Suppressor macrophage (primary cell): ENCODE results near the gene IL1R1.

ENCODE experiments used
- DNase-seq, 4 experiments: peaks; one replicate each; pipeline ENCODE4 v3.0.0-alpha.2; 2020 to 2022

IL1R1 gene

DNA sequence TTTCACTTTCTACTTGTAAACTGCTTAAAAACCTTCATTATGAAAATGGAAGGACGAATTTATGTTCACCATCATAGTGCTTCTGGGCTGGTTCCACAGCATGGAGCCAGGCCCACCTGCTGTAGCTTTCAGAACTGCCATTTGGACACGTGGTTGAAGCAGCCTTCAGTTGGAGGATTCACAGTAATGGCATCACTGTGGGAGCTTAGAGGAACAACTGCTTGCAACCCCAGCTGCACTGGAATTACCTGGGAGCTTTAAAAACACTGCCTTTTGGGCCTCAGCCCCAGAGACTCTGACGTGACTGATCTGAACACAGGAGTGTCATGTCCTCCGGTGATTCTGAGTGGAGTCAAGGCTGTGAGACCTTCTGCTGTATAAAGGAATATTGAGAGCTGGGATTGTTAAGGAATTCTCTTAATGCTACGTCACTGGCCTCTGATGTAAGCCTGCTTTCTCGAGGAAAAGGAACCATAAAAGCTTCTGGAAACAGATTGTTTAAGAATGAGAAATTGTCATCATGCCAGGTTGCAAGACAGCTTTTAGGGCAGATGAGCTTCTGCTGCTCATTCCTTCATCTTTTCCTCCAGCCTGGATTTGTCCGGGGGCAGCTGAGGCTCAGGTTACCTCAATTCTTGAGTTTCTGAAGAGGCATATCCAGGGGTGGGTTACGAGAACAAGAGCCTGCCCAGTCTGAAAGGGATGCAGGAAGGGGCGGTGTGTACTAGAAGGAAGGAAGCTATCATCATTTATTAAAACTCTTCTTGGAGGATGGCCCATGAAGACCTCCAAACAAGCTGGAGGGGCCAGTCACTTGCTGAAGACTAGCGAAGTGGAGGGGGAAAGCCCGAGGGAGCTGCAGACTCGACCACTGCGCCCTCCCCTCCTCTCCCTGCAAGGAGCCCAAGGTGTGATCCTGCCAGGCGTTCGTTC lies 1.3 kb upstream of the IL1R1 start:
- peak in 1 of 4 experiments; percentile 45 for DNase-seq

DNA sequence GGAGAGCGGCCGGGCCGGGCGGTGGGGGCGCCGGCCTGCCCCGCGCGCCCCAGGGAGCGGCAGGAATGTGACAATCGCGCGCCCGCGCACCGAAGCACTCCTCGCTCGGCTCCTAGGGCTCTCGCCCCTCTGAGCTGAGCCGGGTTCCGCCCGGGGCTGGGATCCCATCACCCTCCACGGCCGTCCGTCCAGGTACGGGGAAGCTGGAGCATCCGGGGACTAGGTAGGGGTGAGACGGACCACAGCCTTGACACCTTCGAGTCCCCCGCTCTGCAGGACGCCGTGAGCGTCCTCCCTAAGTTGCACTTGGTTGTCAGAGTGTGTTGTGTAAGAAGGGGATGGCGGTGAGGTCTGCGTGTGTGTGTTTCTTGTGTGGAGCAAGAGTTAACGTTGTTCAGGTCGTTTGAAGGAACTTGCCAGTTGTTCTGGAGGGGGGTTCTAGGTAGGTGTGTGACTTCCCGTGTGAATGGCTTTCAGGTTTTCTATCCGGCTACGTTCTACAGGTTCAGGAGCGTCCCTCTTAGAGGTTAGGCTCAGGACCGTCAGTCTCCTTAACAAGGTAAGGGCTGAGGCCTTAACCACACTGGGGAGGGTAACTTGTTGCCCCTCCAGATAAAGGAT lies 393 bp downstream of the IL1R1 start:
- DNase-seq: peak in 2 of 4 experiments; percentile 34 to 36

DNA sequence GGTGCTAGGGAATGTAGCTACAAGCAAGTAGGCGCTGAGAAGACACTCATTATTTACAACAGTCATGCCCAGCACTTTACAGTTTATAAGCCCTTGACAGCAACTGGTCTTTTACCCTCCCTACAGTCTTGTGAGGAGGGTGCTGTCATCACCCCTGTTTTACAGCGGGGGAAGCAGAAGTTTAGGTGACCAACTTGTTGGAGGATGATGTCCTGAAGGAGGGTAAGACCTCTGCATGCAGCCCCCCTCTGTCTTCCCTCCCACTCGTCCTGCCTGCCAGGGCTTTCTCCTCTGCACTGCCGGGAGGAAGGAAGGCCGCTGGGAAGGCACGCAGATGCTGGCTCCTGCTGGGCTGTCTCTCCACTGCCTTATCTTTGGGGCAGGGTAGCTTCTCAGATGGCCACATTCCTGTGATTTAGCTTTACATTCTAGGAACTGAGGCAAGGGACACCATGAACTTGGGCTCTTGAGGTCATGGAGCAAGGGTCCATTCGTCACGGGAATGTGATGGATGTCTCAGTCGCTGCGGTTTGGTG lies 972 bp downstream of the IL1R1 start:
- DNase-seq: no peak

DNA sequence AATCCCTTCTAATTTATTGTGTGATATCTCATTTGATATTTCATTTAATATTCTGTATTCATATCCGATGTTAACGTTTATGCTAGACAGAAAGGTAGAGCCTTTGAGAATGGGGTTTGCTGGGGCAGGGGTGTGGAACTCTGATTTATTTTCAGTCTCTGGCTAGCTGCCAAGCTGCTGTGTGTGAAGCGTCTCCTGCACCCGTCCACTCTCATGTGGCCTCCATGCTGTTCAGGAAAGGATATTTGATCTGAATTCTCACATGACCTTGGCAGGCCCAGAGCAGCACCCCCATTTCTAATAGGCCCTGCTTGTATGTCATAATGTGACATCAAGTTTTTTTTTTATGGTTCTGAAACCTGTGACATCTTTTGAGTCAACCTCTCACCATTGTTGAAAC lies 1.6 kb downstream of the IL1R1 start:
- DNase-seq: no peak

DNA sequence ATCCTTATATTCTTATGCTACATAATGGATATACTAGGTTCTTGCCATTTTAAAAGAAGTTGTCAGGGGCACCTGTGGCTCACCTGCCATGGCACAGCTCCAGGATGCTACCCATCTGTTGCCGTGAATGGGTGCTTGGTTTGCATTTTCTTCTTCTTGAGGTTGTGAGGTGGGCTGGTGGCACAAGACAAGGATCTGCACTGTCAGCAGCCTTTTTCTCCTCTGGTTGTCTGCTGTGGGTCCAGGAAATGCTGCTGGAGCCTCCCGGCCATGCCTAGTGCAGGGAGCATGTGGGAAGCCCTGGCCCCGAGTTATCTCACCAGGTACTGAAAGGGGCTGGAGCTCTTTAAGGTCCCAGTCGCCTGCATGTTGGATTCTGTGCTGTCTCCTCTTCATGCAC lies 2.6 kb downstream of the IL1R1 start:
- no peak for DNase-seq

DNA sequence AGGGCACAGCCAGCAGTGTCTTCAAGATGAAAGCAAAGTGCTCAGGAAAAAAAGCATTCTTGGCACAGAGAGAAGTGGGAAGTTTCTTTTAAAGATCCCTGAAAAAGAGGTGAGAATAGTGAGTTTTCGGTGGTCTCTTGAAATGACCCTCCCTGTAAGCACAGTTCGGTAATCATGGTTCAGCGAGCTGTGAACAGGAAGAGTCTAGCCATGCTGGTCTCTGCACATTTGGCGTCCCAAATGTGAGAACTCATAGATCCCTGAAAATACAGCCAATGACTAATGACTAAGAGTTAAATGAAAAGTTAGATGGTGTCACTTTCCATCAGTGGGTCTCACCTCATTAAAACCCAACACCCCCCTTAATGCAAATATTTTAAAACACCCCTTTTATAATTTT lies 3.4 kb downstream of the IL1R1 start:
- no peak for DNase-seq

DNA sequence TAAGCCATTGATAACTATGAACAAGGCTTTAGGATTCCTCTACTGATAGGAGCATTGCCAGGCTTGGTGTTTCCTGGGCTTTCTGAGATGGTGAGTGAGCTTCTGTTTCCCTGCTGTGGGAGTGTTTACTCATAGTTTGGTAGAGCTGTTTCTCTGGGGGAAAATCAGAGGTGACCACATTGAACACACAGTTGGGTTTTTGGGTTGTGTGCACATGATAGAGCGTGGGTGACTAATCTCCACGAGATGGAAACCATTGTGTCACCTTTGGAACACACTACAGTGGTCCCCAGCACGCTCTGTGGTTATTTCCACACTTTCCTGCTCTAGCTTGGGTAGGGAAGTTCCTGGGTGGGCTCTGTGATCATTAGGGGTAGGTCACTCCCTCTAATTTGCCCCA lies 5.4 kb downstream of the IL1R1 start:
- peak in 3 of 4 experiments; percentile 29 to 53 (median 29) for DNase-seq

DNA sequence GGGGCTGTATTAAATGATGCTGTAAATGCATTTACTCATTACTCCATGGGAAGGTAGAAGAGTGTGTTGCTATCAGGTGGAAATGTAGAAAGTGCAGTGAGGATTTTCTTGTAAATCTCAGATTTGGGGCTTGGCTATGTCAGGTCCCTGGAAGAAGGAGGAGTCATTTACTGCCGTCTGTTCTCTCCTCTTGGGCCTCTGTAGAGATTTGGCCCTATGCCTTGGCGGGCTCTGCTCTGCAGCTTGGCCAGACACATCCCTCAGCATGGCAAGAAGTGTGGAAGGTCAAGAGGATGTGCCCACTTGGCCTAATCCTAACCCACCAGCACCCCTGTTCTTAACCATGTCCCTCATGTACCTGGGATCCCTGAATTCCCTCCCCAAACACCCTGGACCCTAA lies 6.7 kb downstream of the IL1R1 start:
- DNase-seq: no peak

DNA sequence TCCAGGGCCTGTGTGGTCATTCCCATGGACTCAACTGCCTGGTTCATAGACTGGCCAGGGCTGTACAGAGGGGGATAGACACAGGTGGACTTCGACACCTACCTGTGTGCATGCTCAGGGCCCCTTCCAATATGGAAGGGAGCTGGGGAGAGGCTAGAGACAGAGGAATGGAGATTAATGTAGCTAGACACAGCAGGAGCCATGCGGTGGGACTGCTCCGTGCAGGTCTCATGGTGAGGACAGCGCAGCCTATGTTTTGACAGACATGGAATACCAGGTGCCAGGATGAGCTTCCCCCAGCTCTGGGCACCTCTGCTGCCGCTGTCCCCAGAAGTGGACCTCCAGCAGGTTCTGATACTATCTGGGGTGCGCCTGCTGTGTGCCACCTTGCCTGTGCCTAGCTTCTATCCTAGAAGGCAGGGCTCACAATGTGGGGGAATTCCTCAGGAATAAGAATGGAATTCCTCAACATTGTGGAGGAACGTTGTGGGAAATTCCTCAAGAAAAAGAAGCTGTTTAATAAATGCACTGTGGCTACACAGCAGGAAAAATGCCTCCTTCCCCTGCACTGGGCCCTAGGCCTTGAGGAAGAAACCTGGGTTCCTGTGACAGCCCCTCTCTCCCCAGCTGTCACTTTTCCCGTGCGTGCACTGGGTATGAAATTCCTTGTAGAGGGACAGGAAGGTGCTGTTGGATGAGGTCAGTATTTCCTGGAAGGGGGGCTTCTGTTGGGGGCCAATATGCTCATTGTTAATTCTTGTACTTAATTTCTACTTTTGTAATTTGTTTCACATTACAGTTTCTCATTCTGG lies 7.3 kb downstream of the IL1R1 start:
- no peak for DNase-seq

DNA sequence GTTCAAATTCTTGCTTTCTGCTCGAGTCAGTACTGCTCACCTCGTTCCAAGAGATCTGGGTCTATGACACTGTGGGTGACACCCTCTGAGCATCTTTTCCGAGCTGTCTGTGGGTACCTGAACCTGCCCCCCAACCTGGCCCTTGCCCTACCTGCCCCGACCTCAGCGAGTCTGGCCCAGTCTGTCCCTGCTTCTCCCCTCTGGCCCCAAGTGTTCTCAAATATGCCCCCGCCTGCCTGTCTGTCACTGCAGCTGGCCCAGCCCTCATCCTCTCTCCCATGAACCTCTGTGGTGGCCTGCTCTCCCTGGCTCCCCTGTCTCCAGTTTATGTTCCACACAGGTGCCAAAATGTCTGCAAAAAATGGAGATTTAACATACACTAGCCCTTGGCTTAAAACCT lies 11.8 kb downstream of the IL1R1 start:
- DNase-seq: no peak

DNA sequence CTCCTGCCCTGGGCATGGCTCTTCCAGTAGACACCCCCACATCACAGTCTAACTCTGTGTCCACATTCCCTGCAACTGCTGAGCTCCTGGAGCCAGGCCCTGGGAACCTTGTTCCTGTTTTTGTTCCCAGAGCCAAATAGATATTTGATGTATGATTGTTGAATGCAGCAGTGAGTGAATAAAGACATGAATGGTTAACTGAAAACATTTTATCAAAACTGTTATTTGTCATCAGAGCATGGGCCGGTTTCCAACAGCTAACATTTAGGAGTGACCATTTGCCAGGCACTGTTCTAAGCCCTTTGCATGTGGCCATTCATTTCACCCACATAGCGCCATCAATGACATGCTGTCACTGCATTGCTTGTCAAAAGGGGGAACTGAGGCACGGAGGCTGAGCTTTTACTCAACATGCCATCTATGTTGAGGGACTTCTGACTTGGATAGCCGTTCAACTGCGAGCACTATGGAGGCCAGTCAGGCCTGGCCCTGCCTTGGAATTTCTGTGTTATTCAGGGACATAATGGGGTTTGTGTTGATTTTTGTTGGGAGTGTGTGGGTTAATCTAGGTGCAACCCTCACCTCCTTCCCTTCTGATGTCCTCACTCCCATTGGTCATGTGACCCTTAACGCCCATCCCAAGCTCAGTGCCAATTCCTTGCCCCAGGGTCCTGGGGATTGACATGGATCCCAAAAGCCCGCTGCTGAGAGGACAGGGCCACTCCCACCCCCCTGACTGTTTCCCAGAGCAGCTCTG lies 12.6 kb downstream of the IL1R1 start:
- DNase-seq: peak in 2 of 4 experiments; percentile 16 to 40

DNA sequence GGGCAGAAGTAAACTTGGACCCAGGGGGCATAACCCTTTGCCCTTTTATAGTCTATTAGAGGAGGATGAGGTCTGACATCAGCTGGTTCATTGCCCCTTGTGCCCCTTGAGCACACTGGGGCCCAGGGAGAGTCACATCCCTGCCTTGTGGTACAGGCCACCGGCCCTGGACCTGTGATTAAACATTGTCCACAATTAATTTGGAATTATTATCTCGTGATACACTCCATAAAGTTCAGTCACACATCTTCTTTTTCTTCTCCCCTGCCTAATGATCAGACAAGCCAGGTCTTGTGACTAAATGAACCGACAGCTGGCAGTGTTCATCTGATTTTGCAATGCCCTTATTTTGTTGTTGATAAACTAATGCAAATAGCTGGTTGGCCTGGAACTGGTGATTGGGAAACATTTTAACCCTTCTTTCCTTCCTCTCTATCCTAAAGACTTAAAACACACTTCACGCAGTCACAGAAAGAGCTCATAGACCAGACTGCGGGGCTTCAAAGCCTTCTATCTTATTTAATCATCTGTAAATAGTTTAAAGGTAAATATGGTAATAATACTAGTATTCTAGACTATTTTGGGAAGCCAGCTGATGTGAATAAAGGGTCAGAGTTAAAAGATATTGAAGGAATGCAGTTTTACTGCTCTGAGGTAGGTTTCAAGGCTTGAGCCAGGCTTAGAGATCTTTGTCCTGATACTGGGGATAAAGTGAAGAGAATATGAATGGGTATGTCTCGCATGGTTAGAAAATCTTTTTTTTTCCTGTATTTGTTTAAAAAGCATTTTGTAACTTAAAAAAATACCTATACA lies 13.4 kb downstream of the IL1R1 start:
- DNase-seq: peak; percentile 65 to 88 (median 78)

DNA sequence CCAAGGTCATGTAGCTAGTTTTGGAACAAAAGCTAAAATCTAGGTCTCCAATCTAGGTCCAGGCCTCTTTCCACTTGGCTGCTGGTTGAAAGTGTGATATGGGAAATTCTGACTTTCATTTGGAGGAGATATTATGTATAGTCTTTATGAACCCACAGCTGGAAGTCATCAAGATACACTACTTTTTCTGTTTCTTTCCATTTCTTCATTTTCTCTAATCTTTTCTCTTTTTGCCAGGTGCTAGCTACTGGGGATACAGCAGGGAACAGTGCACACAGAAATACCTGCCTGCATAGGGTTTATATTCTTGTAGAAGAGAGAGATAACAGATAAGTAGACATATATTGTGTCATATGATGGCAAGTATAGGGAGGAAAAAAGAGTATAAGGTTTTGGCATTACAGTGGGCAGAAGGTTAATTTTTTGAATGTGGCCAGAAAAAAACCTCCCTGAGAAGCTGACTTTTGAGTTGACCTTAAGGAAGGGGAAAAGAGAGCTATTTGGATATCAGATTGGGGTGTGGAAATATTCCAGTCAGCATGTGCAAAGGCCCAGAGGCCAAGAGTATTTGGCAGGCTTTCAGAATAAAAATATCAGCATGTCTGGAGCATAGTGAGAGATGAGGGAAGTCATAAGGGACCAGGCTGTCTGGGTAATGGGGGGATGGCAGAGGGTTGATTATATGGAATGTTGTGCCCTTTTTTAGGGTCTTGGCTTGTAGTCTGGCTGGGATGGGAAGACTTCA lies 15.6 kb downstream of the IL1R1 start:
- no peak for DNase-seq

DNA sequence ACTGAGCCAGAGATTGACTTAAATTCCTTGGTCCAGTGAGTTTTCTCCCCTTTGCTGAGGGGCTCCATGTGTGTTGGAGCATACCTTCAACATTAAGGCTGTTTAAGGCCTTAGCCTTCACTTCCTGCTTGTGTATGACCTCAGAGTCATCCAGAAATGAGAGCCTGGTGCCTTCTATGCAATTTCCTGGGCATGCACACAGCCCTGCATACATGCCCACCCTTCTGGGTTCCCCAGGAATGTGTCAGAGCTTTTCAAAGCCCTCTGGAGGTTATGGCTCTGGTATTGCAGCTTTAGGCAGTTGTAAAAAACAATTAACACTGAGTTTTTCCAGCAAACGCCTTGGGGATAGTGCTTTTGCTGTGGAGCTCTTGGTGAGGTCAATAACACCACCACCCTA lies 16.7 kb downstream of the IL1R1 start:
- DNase-seq: peak; percentile 57 to 78 (median 68)

DNA sequence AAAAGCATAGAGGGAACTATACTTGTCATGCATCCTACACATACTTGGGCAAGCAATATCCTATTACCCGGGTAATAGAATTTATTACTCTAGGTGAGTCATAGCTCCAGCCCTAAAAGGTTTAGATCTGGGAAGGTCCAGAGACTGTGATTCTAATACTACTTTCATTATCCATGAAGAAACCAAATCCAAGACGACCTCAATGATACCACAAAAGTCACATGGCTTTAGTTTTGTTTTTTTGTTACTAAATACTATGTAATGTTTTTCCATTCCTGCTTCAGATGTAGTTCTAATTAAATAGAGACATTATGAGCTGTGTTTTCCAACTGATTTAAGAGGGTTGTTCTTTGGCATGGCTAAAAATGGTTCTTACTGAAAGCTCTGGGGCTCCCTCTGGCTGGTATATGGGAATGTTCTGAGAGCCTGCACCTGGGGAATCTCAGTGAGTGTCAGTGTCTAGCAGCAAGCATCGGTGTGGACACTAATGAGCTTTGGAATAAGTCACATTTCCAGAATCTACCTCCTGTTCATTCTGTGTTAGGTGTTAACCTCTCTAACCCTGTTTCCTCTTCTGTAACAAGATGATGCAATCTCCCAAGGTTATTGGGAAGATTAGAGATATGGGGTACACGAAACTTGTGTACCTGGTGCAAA lies 23.8 kb downstream of the IL1R1 start:
- peak in 1 of 4 experiments; percentile 41 for DNase-seq

DNA sequence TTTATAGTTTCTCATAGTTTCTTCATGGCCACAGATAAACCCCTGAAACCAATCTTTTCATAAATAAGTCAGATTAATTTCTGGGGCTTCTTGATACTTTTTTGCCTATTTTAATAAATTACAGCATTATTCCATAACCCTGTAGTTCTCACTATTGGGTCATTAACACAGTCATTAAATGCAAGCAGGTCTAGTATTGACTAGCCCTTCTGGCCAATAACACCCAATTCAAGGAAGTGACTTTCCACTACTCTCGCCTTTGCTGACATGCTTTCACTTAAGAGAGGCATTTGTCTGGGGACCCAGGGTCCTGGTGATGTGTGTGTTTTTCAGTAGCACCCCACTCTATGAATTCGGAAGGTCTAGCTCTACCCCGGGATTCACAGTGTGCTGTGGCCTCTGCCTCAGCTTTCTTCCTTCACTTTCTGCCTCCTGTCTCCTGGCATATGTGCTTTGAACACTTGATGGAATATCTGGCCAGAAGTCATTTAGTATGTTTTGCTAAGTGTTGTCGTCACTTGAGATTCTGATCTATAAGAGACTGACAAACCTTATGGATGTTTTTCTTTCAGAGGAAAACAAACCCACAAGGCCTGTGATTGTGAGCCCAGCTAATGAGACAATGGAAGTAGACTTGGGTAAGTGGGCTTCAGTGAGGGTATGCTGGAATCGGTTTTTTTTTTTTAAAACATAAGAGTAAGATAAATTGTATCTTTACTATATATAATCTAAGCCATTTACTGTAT lies 25.7 kb downstream of the IL1R1 start:
- DNase-seq: no peak

DNA sequence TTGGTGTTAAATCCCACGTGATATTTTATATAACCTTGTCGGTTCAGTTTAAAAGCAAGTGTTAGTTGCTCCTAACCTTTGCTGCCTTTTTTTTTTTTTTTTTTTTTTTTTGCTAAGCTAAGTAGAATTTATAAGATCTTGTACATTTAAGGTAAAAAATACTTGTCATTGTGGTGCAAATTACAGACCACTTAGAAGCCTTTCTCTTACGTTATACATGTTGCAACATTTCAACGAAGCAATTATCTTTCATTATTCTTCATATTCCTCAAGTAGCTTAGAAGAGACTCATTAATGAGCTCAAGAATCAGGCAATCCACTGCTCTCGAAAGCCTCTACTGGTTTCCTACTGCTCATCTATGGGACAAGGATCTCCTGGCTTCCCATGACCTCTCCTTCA lies 29.4 kb downstream of the IL1R1 start:
- DNase-seq: no peak

DNA sequence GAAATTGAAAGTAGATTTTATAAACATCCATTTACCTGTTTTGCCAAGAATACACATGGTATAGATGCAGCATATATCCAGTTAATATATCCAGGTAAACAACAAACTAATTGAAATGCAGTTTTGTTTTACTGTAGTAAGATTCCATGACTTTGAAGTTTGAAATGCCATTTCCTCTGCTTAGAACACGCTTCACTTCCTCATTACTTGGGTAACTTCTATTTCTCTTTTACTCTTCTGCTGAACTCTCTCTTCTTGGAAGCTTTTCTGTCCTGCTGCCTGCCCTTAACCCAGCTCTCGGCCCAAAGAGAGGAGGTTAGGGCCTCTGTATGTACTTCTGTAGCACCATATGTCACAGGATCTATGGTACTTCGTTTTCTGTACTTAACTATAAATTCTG lies 30.2 kb downstream of the IL1R1 start:
- DNase-seq: peak in 2 of 4 experiments; percentile 47 to 56

DNA sequence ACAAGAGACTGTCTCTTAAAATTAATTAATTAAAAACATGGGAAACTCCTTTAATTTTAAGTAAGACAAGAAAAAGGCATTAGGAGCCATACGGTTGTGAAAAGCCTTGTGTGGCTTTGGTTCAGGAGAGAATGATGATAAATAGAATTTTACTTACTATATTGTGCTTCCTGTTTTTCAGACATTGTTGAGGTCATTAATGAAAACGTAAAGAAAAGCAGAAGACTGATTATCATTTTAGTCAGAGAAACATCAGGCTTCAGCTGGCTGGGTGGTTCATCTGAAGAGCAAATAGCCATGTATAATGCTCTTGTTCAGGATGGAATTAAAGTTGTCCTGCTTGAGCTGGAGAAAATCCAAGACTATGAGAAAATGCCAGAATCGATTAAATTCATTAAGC lies 33.6 kb downstream of the IL1R1 start:
- DNase-seq: peak in 2 of 4 experiments; percentile 45 to 60
